ENCODE data around the gene SLN.

Gene SLN

DNA sequence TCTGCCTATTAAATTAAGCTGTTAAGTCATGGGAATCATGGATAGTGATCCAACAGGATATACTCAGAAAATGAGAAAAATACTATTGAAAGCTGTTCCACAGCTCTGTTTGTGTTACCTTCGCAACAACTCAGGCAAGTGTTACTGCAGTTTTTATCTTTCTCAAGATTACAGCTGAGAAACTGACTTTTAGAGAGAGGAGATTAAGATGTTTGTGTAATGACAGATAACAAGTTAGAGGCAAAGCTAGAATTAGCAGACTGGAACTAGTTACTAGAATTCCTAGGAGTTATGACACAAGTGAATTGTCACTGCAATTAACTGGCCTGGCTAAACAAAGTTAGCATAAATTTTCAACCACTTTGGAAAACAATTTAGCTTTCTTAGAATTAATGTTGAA is 1.6 kb downstream of the SLN start:
- in situ Hi-C loops (cut with HindIII; ENCODE audit: low sequenced_read_pairs) = no loop called here
- TF ChIP-seq, protein P1, sequence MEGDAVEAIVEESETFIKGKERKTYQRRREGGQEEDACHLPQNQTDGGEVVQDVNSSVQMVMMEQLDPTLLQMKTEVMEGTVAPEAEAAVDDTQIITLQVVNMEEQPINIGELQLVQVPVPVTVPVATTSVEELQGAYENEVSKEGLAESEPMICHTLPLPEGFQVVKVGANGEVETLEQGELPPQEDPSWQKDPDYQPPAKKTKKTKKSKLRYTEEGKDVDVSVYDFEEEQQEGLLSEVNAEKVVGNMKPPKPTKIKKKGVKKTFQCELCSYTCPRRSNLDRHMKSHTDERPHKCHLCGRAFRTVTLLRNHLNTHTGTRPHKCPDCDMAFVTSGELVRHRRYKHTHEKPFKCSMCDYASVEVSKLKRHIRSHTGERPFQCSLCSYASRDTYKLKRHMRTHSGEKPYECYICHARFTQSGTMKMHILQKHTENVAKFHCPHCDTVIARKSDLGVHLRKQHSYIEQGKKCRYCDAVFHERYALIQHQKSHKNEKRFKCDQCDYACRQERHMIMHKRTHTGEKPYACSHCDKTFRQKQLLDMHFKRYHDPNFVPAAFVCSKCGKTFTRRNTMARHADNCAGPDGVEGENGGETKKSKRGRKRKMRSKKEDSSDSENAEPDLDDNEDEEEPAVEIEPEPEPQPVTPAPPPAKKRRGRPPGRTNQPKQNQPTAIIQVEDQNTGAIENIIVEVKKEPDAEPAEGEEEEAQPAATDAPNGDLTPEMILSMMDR (IDR thresholded peaks at IDR 0.05; ENCODE audit: low read depth, low read length, missing control alignments) = no peak
- DNase-seq (ENCODE audit: low read depth) = no peak
- H3K4me3 ChIP-seq (ENCODE audit: low read depth, low read length) = no peak overlapping the region

DNA sequence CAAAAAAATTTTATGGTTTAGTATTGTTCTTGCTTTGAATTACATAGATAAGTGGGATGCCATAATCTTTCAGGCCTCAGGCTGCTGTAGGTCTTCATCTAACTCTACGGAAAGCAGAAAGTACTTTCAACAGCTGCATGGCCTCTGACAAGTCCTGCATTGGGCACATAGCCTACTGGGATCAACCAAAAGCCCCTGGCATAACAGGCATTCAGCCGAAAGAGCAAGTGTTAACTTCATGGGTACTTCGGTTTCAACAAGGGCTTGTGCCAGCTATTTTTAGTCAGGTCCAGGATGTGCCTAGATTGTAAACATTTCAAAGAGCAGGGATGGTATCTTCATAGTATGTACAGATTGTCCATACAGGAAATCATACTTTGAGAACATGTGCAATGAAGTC is 3.1 kb downstream of the SLN start:
- in situ Hi-C loops (cut with HindIII; ENCODE audit: low sequenced_read_pairs) = no loop called here
- TF ChIP-seq, protein P1 (IDR thresholded peaks at IDR 0.05; ENCODE audit: low read depth, low read length, missing control alignments) = no peak
- no peak for DNase-seq (ENCODE audit: low read depth)
- H3K4me3 ChIP-seq (ENCODE audit: low read depth, low read length) = no peak overlapping the region

DNA sequence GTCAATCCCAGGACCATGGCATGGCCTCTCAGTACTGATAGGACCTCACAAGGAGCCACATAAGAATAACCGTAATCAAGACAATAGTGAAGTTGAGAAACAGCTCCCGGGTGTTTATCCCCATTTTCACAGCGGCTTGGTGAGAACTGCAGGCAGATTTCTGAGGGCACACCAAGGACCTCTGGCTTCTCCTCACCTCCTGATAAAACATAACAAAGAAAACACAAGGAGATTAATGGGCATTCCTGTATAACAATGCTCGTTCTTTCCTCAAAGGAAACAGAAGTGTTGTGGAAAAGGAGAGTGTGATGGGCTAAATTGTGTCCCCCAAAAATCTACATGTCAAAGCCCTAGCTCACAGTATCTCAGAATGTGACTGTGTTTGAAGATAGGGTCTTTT is 4.0 kb downstream of the SLN start:
- TF ChIP-seq, protein P1 (IDR thresholded peaks at IDR 0.05; ENCODE audit: low read depth, low read length, missing control alignments) = no peak
- DNase-seq (ENCODE audit: low read depth) = no peak
- in situ Hi-C loops (cut with HindIII; ENCODE audit: low sequenced_read_pairs) = no loop called here
- H3K4me3 ChIP-seq (ENCODE audit: low read depth, low read length) = no peak overlapping the region

DNA sequence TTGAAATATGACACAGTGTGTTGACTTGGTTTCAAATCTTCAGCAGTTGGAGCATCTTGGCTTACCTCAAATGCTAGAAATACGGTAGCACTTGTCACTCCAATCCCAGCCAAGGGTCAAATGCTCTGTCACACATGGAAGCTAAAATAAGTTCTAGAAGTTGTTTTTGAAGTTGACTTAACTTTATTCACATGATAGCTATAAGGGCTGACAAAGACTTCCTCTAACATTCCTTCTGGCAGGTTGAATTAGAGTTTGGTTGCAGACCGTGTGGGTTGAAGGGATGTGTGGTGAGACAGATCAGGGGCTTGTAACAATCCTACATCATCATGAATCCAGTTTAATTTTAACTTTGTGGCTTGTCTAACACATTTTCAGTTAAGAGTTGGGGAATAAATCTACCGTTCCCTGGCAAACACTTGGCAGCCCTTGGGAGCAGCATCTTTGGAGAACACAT is 4.6 kb downstream of the SLN start:
- no peak overlapping the region for H3K4me3 ChIP-seq (ENCODE audit: low read depth, low read length)
- in situ Hi-C loops (cut with HindIII; ENCODE audit: low sequenced_read_pairs) = no loop called here
- no peak for DNase-seq (ENCODE audit: low read depth)
- TF ChIP-seq, protein P1 (IDR thresholded peaks at IDR 0.05; ENCODE audit: low read depth, low read length, missing control alignments) = no peak

DNA sequence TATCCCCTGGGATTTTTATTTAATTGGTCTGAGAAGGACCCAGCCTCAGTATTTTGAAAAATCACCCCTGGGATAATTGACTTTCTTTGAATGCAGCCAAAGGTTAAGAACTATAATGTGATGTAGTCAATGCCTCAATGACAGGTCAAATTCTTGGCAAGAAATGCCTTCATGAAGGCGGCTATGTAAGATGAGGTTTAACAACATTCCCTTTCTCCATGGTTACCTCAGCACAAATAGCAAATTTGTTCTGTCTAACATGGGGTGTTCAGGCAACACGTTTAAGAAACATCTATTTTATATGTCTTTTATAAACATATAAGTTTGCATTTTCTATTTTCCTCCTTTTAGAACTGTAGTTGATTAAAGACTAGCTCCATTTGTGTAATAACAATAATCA is 5.3 kb downstream of the SLN start:
- no peak overlapping the region for H3K4me3 ChIP-seq (ENCODE audit: low read depth, low read length)
- no peak for DNase-seq (ENCODE audit: low read depth)
- TF ChIP-seq, protein P1 (IDR thresholded peaks at IDR 0.05; ENCODE audit: low read depth, low read length, missing control alignments) = no peak
- in situ Hi-C loops (cut with HindIII; ENCODE audit: low sequenced_read_pairs) = no loop called here

DNA sequence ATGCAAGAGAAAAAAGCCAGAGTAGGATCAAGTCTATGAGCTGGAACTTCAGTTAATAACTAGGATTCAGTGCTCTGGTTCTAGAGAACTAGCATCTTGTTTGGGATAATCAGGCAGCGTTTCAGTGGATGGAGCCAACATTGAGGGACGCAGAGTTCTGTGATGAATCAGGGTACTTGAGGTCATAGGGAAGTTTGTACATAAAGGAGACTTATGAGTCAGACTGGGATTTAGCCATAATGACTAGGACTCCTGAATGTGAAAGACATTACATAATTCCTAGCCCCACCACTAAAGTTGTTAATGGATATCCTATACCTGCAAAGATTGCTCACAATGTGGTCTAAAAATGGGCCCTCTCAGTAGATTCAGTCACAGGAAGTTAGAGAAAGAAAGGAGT is 6.8 kb downstream of the SLN start:
- peak; percentile 83 for DNase-seq (ENCODE audit: low read depth)
- no peak overlapping the region for H3K4me3 ChIP-seq (ENCODE audit: low read depth, low read length)
- in situ Hi-C loops (cut with HindIII; ENCODE audit: low sequenced_read_pairs) = no loop called here
- TF ChIP-seq, protein P1 (IDR thresholded peaks at IDR 0.05; ENCODE audit: low read depth, low read length, missing control alignments) = no peak

DNA sequence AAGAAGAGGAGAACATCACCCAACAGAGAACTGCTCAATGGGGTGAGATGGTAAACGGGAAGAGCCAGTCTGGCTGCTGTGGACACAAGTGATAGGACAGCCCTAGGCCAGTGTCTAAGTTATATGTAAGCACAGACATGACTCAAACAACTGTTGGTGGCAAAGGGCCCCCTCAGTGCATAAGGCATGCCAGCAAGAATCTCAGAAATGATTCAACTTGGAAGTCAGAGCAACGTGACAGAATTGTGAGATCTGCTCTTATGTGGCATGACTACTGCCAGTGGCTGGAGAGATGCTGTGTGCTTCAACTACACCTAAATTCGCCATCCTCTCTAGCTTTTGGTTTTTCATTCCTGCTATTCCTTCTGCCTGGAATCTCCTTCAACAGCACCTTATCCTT is 7.4 kb downstream of the SLN start:
- H3K4me3 ChIP-seq (ENCODE audit: low read depth, low read length) = no peak overlapping the region
- in situ Hi-C loops (cut with HindIII; ENCODE audit: low sequenced_read_pairs) = no loop called here
- TF ChIP-seq, protein P1 (IDR thresholded peaks at IDR 0.05; ENCODE audit: low read depth, low read length, missing control alignments) = no peak
- DNase-seq (ENCODE audit: low read depth) = no peak

Measured in astrocyte of the cerebellum (primary cell).